Activated CD4-positive, alpha-beta T cell treated with anti-CD3 and anti-CD28 coated beads for 36 hours (primary cell): Measurements from ENCODE around the gene AXIN2. TPM values are rescaled to one million over a fixed set of nuclear protein-coding genes. Genes with fewer than 3 reads are reported as not detected.
"Not testable (repeated sequence)": the region's sequence is repeated elsewhere in the genome, so short reads cannot be mapped to it uniquely, and the experiment has no call there.

Experiments
- ATAC-seq: fragments of 200-7000 bp; cut with Tn5 transposase; one replicate; pipeline ENCODE4 v1.10.0; 2021; ENCODE audit warnings: mild to moderate bottlenecking, moderate library complexity
- CTCF ChIA-PET: fragments of 350-600 bp; sonication (Branson Sonifier 250); formaldehyde crosslinking; loops from one replicate; lab custom pipeline; 2021; ENCODE audit warnings: antibody characterized with exemption; lab: Charles Lee
- POLR2A ChIA-PET: fragments of 350-600 bp; sonication (Branson Sonifier 250); formaldehyde crosslinking; loops from one replicate; lab custom pipeline; 2021; ENCODE audit warnings: antibody characterized with exemption, inconsistent platforms; lab: Charles Lee
- DNase-seq: peaks from one replicate; pipeline ENCODE4 v3.0.0-alpha.2; 2020
- H3K27ac Mint-ChIP-seq: one replicate; pipeline ENCODE4 v1.8.0; 2021; ENCODE audit warnings: mixed read lengths
- H3K27me3 Mint-ChIP-seq: one replicate; pipeline ENCODE4 v1.8.0; 2021; ENCODE audit warnings: mixed read lengths
- H3K36me3 Mint-ChIP-seq: one replicate; pipeline ENCODE4 v1.8.0; 2021; ENCODE audit warnings: low read depth, mixed read lengths
- H3K4me1 Mint-ChIP-seq: one replicate; pipeline ENCODE4 v1.8.0; 2021; ENCODE audit warnings: mixed read lengths
- H3K4me3 Mint-ChIP-seq: one replicate; pipeline ENCODE4 v1.8.0; 2021; ENCODE audit warnings: mild to moderate bottlenecking, moderate library complexity, mixed read lengths
- H3K9me3 Mint-ChIP-seq: one replicate; pipeline ENCODE4 v1.8.0; 2021; ENCODE audit warnings: low read depth, mixed read lengths
- intact Hi-C, 2 experiments: fragments of 100-400 bp; cut with DNase I in 1 of 2; cut with micrococcal nuclease in 1 of 2; formaldehyde crosslinking; loops; one replicate each; pipeline versions ENCODE4 v1.14.2 to v1.15.1; 2022 to 2024; cut with DNase I, micrococcal nuclease
- total RNA-seq, 2 experiments: library from RNA; stranded (reverse); gene quantifications; one replicate each; pipeline ENCODE4 v1.2.3, GENCODE V29; 2021

AXIN2 gene
- total RNA-seq, 2 experiments from 2014 or later: 2.6 to 3.0 TPM

DNA sequence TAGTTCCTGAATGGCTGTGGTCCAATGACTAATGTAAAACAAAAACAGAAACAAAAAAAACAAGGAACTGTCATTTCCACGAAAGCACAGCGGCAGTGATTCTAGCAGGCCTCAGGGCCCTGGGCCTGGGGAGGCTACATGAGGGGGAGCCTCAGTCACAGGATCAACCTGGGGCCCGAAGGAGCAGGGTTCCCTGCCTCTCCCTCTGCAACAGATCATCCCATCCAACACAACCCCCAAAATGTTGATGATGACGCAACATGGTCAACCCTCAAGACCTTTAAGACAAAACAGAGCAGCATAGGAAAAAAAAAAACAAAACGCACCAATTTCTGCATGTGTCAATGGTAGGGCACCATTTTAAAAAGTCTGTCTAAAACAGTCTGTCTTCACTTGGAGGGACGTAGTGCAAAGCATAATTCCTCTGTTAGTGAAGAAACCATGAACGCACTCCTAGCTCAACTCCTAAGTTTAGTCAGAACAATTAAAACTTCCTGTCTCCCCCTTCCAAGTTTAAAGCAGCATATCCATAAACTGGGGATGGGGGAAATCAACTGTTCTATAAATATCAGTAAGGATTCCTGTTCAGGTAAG lies 32.3 kb downstream of the AXIN2 start:
- intact Hi-C loops: no loop called here
- DNase-seq: no peak
- Mint-ChIP-seq H3K4me1 (peaks cover 18% of the 10 kb centered on the region), H3K4me3 (no peak overlapping the region), H3K36me3 (peaks cover 23% of the 10 kb centered on the region), H3K27me3 (no peaks in the 10 kb centered on the region), H3K9me3 (no peaks in the 10 kb centered on the region), H3K27ac (no peak overlapping the region)
- POLR2A ChIA-PET: no interaction called here
- ATAC-seq: no peak
- CTCF ChIA-PET: interaction anchor here (0.6 kb wide), 1 partner anchor 13 kb away, joined by 3 read pairs; no protein-coding TSS in a partner anchor

- intact Hi-C loops: no loop called here
- ChIA-PET CTCF (interaction anchor here (1.0 kb wide), 1 partner anchor 235 kb away, joined by 3 read pairs; no protein-coding TSS in a partner anchor), POLR2A (no interaction called here)
- Mint-ChIP-seq H3K36me3 (peaks cover 17% of the 10 kb centered on the region), H3K27me3 (no peaks in the 10 kb centered on the region), H3K4me3 (no peak overlapping the region), H3K4me1 (peaks cover 28% of the 10 kb centered on the region), H3K27ac (no peak overlapping the region), H3K9me3 (no peaks in the 10 kb centered on the region)
- no peak for DNase-seq
- no peak for ATAC-seq
Measured at GRCh38 chr17:65527857-65528591, 33.4 kb downstream of the AXIN2 start.

GRCh38 chr17:65527381-65527780 lies 34.1 kb downstream of the AXIN2 start:
- no peak for ATAC-seq
- Mint-ChIP-seq H3K9me3 (no peaks in the 10 kb centered on the region), H3K4me3 (no peak overlapping the region), H3K36me3 (peaks cover 17% of the 10 kb centered on the region), H3K27ac (no peak overlapping the region), H3K27me3 (no peaks in the 10 kb centered on the region), H3K4me1 (peaks cover 35% of the 10 kb centered on the region)
- no peak for DNase-seq
- ChIA-PET POLR2A (no interaction called here), CTCF (interaction anchor here (1.0 kb wide), 1 partner anchor 234 kb away, joined by 3 read pairs; no protein-coding TSS in a partner anchor)
- intact Hi-C loops: no loop called here

DNA sequence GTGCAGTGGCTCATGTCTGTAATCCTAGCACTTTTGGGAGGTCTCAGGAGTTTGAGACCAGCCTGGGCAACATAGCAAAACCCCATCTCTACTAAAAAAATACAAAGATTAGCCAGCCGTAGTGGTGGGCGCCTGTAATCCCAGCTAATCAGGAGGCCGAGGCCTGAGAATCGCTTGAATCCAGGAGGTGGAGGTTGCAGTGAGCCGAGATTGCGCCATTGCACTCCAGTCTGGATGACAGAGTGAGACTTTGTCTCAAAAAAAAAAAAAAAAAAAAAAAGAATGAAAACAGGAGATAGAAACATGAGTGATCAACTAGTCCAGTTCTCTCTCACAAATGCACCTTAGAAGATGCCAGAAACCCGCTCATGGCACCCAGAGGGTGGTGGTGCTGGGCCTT lies 34.6 kb downstream of the AXIN2 start:
- peaks cover 16% of the 10 kb centered on the region for H3K36me3 Mint-ChIP-seq
- intact Hi-C loops, POLR2A ChIA-PET: not testable (repeated sequence)

GRCh38 chr17:65523853-65524664 lies 37.4 kb downstream of the AXIN2 start:
- intact Hi-C loops: loop anchor here (1.0 to 2.0 kb wide), 4 partner anchors 29 to 276 kb away; no protein-coding TSS in a partner anchor
- H3K4me1 Mint-ChIP-seq: peaks cover 26% of the 10 kb centered on the region
- no peak for DNase-seq
- peak overlapping the region; percentile 53 for H3K27ac Mint-ChIP-seq
- no peak overlapping the region for H3K4me3 Mint-ChIP-seq
- no peaks in the 10 kb centered on the region for H3K9me3 Mint-ChIP-seq
- POLR2A ChIA-PET: interaction anchor here (0.7 kb wide), 1 partner anchor 9 kb away, joined by 3 read pairs; no protein-coding TSS in a partner anchor
- no peaks in the 10 kb centered on the region for H3K27me3 Mint-ChIP-seq
- peaks cover 3% of the 10 kb centered on the region for H3K36me3 Mint-ChIP-seq
- ATAC-seq: no peak
- CTCF ChIA-PET: interaction anchor here (1.3 kb wide), 2 partner anchors 9 to 15 kb away, joined by 3 to 6 read pairs; no protein-coding TSS in a partner anchor

More for the DNA sequence above, 34.6 kb downstream of the AXIN2 start:
- H3K27ac Mint-ChIP-seq, DNase-seq, ATAC-seq, H3K27me3 Mint-ChIP-seq, H3K9me3 Mint-ChIP-seq, CTCF ChIA-PET, H3K4me3 Mint-ChIP-seq: not testable (repeated sequence)
- H3K4me1 Mint-ChIP-seq: peaks cover 34% of the 10 kb centered on the region

- DNase-seq (no peak), ATAC-seq (peak; percentile 94)
- intact Hi-C loops: loop anchor here (1.0 to 2.0 kb wide), 4 partner anchors 30 to 277 kb away; no protein-coding TSS in a partner anchor
- H3K27ac Mint-ChIP-seq: peak overlapping the region; percentile 53
- ChIA-PET POLR2A (interaction anchor here (0.6 kb wide), 1 partner anchor 876 kb away, joined by 3 read pairs; no protein-coding TSS in a partner anchor), CTCF (interaction anchor here (1.3 kb wide), 1 partner anchor 9 kb away, joined by 3 read pairs; no protein-coding TSS in a partner anchor)
- no peak overlapping the region for H3K4me3 Mint-ChIP-seq
- H3K36me3 Mint-ChIP-seq: no peaks in the 10 kb centered on the region
- H3K27me3 Mint-ChIP-seq: no peaks in the 10 kb centered on the region
- no peaks in the 10 kb centered on the region for H3K9me3 Mint-ChIP-seq
- H3K4me1 Mint-ChIP-seq: peaks cover 26% of the 10 kb centered on the region
Measured at GRCh38 chr17:65523411-65523810, 38.0 kb downstream of the AXIN2 start.

- CTCF ChIA-PET: interaction anchor here (1.3 kb wide), 1 partner anchor 8 kb away, joined by 3 read pairs; no protein-coding TSS in a partner anchor
Measured at GRCh38 chr17:65522751-65523404, 38.6 kb downstream of the AXIN2 start.

DNA sequence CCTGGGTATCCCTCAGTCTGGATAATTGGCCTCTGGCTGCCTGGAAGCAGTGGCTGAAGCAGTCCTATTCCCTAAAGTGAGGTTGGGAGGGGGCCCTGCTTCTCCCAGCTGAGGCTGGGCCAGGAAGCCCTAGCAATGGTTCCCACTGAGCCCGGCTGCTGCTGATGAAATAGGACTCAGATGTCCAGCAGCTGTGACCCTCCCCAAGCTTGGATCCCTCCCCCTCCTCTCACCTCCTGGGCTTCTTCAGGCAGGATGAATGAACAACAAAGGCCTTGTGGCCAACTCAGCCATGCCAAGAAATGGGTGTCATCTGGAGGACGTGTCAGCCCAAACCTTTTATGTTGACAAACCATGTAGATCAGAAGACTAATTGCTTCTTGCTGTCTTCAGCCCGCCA lies 42.0 kb downstream of the AXIN2 start:
- H3K4me3 Mint-ChIP-seq: no peak overlapping the region
- ChIA-PET CTCF (no interaction called here), POLR2A (no interaction called here)
- no peaks in the 10 kb centered on the region for H3K9me3 Mint-ChIP-seq
- H3K36me3 Mint-ChIP-seq: no peaks in the 10 kb centered on the region
- ATAC-seq (no peak), DNase-seq (no peak)
- peaks cover 2% of the 10 kb centered on the region for H3K27me3 Mint-ChIP-seq
- peaks cover 32% of the 10 kb centered on the region for H3K4me1 Mint-ChIP-seq
- H3K27ac Mint-ChIP-seq: no peak overlapping the region
- intact Hi-C loops: no loop called here

More at GRCh38 chr17:65522751-65523404, 38.6 kb downstream of the AXIN2 start:
- no peaks in the 10 kb centered on the region for H3K36me3 Mint-ChIP-seq
- POLR2A ChIA-PET: interaction anchor here (0.6 kb wide), 1 partner anchor 877 kb away, joined by 3 read pairs; no protein-coding TSS in a partner anchor
- H3K27me3 Mint-ChIP-seq: no peaks in the 10 kb centered on the region
- H3K9me3 Mint-ChIP-seq: no peaks in the 10 kb centered on the region
- ATAC-seq (peak; percentile 27), DNase-seq (no peak)
- no peak overlapping the region for H3K4me3 Mint-ChIP-seq
- intact Hi-C loops: loop anchor here (1.0 to 2.0 kb wide), 4 partner anchors 30 to 277 kb away; no protein-coding TSS in a partner anchor
- H3K4me1 Mint-ChIP-seq: peaks cover 26% of the 10 kb centered on the region
- no peak overlapping the region for H3K27ac Mint-ChIP-seq

DNA sequence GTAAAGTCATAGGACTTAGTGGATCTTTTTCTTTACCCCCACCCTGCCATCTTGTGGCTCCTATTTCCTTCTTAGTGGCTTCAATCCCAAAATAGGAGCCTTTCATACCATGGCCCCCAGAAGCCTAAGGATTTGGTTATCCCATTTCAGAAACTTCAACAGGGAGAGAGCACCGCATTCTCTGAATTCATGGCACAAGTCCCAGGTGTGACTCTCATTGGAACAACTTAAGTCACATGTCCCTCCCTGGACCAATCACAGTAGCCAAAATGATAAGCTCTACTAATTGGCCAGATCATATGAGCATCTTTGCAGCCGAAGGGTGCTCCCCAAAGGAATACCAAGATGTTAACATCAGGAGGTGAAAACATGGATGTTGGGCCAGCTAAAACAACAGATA lies 43.2 kb downstream of the AXIN2 start:
- ATAC-seq: no peak
- H3K27me3 Mint-ChIP-seq: peaks cover 2% of the 10 kb centered on the region
- H3K27ac Mint-ChIP-seq: no peak overlapping the region
- POLR2A ChIA-PET: no interaction called here
- peaks cover 28% of the 10 kb centered on the region for H3K4me1 Mint-ChIP-seq
- no peak overlapping the region for H3K4me3 Mint-ChIP-seq
- DNase-seq: no peak
- intact Hi-C loops: no loop called here
- H3K36me3 Mint-ChIP-seq: no peaks in the 10 kb centered on the region
- CTCF ChIA-PET: interaction anchor here (0.6 kb wide), 1 partner anchor 96 kb away, joined by 3 read pairs; no protein-coding TSS in a partner anchor
- no peaks in the 10 kb centered on the region for H3K9me3 Mint-ChIP-seq
